T-cell (primary cell): ENCODE measurements around the gene GNPAT. TPM values are rescaled to one million over a fixed set of nuclear protein-coding genes. Genes with fewer than 3 reads are reported as not detected.

Experiments used
- ATAC-seq, 4 experiments: fragments of 200-7000 bp in 3 of 4; fragments of 150-1000 bp in 1 of 4; cut with Tn5 transposase; replicated peaks in 1 of 4; 1 replicate in 3 of 4; 2 replicates in 1 of 4; pipeline ENCODE4 v1.10.0; 2021; ENCODE audit warnings: moderate library complexity in 3 of 4, mild to moderate bottlenecking in 2 of 4, moderate number of reproducible peaks in 1 of 4
- CTCF ChIA-PET, 2 donors: fragments of 300-600 bp; sonication (Branson Sonifier 250); formaldehyde crosslinking; loops; one replicate each; lab custom pipeline; 2022; ENCODE audit warnings: antibody characterized with exemption in 2 of 2; lab: Charles Lee
- POLR2A ChIA-PET, 2 donors: fragments of 300-600 bp; sonication (Branson Sonifier 250); formaldehyde crosslinking; loops; one replicate each; lab custom pipeline; 2022; ENCODE audit warnings: antibody characterized with exemption in 2 of 2; lab: Charles Lee
- DNase-seq, 35 experiments: peaks; one replicate each; pipeline versions ENCODE4 v3.0.0 to v3.0.0-alpha.2; 2013 to 2023
- H3K27ac ChIP-seq: one replicate; pipeline ENCODE4 v1.5.1; 2013; ENCODE audit warnings: low read length
- H3K27me3 ChIP-seq, 2 experiments: replicated peaks in 1 of 2; 1 replicate in 1 of 2; 2 replicates in 1 of 2; pipeline versions ENCODE4 v1.6.1 to v1.7.0; 2013; ENCODE audit warnings: low read length in 1 of 2, mixed read lengths in 1 of 2; ENCODE audit not compliant: control insufficient read depth in 2 of 2, insufficient read depth in 2 of 2; ENCODE audit errors: extremely low read depth in 1 of 2
- H3K36me3 ChIP-seq, 2 donors: 1 replicate in 1 of 2; 2 replicates in 1 of 2; pipeline versions ENCODE4 v1.6.1 to v1.7.0; 2013; ENCODE audit warnings: low read length in 1 of 2; ENCODE audit not compliant: control insufficient read depth in 2 of 2, insufficient read depth in 1 of 2; ENCODE audit errors: extremely low read depth in 1 of 2
- H3K4me1 ChIP-seq, 2 experiments: 1 replicate in 1 of 2; 2 replicates in 1 of 2; pipeline versions ENCODE4 v1.6.1 to v1.7.0; 2013; ENCODE audit warnings: low read length in 2 of 2, mixed read lengths in 1 of 2; ENCODE audit not compliant: insufficient read depth in 2 of 2, control insufficient read depth in 1 of 2; ENCODE audit errors: extremely low read depth in 1 of 2
- H3K4me3 ChIP-seq, 2 donors: 1 replicate in 1 of 2; 2 replicates in 1 of 2; pipeline versions ENCODE4 v1.5.1 to v1.7.0; 2013; ENCODE audit warnings: mild to moderate bottlenecking in 2 of 2, low read length in 1 of 2, moderate library complexity in 1 of 2; ENCODE audit not compliant: control insufficient read depth in 1 of 2; ENCODE audit errors: extremely low read depth in 1 of 2
- H3K9me3 ChIP-seq: 2 replicates; pipeline ENCODE4 v1.7.0; 2013
- H3K27ac Mint-ChIP-seq, 2 donors: one replicate each; pipeline ENCODE4 v1.8.0; 2020 to 2021; ENCODE audit warnings: mild to moderate bottlenecking in 2 of 2, mixed read lengths in 2 of 2
- H3K27me3 Mint-ChIP-seq, 2 donors: one replicate each; pipeline ENCODE4 v1.8.0; 2021 to 2022; ENCODE audit warnings: mixed read lengths in 2 of 2
- H3K36me3 Mint-ChIP-seq: one replicate; pipeline ENCODE4 v1.8.0; 2021; ENCODE audit warnings: mixed read lengths
- H3K4me1 Mint-ChIP-seq, 3 donors: one replicate each; pipeline ENCODE4 v1.8.0; 2020 to 2022; ENCODE audit warnings: mixed read lengths in 3 of 3, mild to moderate bottlenecking in 1 of 3
- H3K4me3 Mint-ChIP-seq, 3 donors: one replicate each; pipeline ENCODE4 v1.8.0; 2020 to 2022; ENCODE audit warnings: mild to moderate bottlenecking in 3 of 3, mixed read lengths in 3 of 3, moderate library complexity in 3 of 3
- H3K9me3 Mint-ChIP-seq, 3 donors: one replicate each; pipeline ENCODE4 v1.8.0; 2020 to 2022; ENCODE audit warnings: mixed read lengths in 3 of 3
- WGBS: methylation state at CpG from one replicate; pipeline ENCODE4 v1.1.5; 2013; ENCODE audit warnings: missing lambda C conversion rate; ENCODE audit not compliant: insufficient coverage; 5-methylcytosine and 5-hydroxymethylcytosine counted together
- total RNA-seq, 35 experiments: library from RNA in 6 of 35; stranded (reverse) in 6 of 35; fragments of 120-200 nt in 1 of 35; gene quantifications; one replicate each; pipeline versions ENCODE4 v1.2.1 to v1.2.4 and lab custom pipeline; 2013 to 2026

Gene GNPAT
- total RNA-seq, 5 donors from 2014 or later (not counting 1 experiment from before 2014, with no cell fraction given), result 23.7 to 36.9 (median 35.5) TPM

GRCh38 chr1:231233735-231234417, 7.1 kb upstream of the GNPAT start:
- Mint-ChIP-seq H3K4me3 (no peak overlapping the region), H3K4me1 (peaks cover 49 to 74% (median 72%) of the 10 kb centered on the region in 3 donors), H3K36me3 (peaks cover 56% of the 10 kb centered on the region), H3K9me3 (no peaks in the 10 kb centered on the region), H3K27ac (no peak overlapping the region), H3K27me3 (no peaks in the 10 kb centered on the region)
- H3K36me3 ChIP-seq, result peaks cover 3 to 56% of the 10 kb centered on the region in 2 donors
- no peak overlapping the region for H3K4me3 ChIP-seq
- ATAC-seq (no peak), DNase-seq (no peak)
- no peaks in the 10 kb centered on the region for H3K9me3 ChIP-seq
- peaks cover 0 to 2% of the 10 kb centered on the region in 2 experiments for H3K4me1 ChIP-seq
- 91% methylated on average over 5 of the region's 8 CpGs for WGBS
- H3K27me3 ChIP-seq, result no peaks in the 10 kb centered on the region
- CTCF ChIA-PET, result interaction anchor here in 1 of 2 donors (0.7 kb wide), 1 partner anchor 17 kb away, joined by 3 read pairs; no protein-coding TSS in a partner anchor
- H3K27ac ChIP-seq, result no peak overlapping the region
- POLR2A ChIA-PET, result interaction anchor here in 1 of 2 donors (0.7 kb wide), 1 partner anchor 56 kb away, joined by 3 read pairs; no protein-coding TSS in a partner anchor

GRCh38 chr1:231234506-231234905, 6.5 kb upstream of the GNPAT start:
- H3K27me3 Mint-ChIP-seq, result no peaks in the 10 kb centered on the region
- ChIA-PET POLR2A (interaction anchor here in 1 of 2 donors (0.7 kb wide), 1 partner anchor 55 kb away, joined by 3 read pairs; no protein-coding TSS in a partner anchor), CTCF (interaction anchor here in 1 of 2 donors (0.7 kb wide), 1 partner anchor 17 kb away, joined by 3 read pairs; no protein-coding TSS in a partner anchor)
- Histone ChIP-seq H3K4me3 (no peak overlapping the region), H3K36me3 (peaks cover 3 to 51% of the 10 kb centered on the region in 2 donors), H3K27ac (no peak overlapping the region), H3K27me3 (no peaks in the 10 kb centered on the region), H3K4me1 (peaks cover 0 to 2% of the 10 kb centered on the region in 2 experiments), H3K9me3 (no peaks in the 10 kb centered on the region)
- no peak overlapping the region for H3K4me3 Mint-ChIP-seq
- H3K4me1 Mint-ChIP-seq, result peaks cover 55 to 79% (median 78%) of the 10 kb centered on the region in 3 donors
- no peak for ATAC-seq
- DNase-seq, result no peak
- H3K9me3 Mint-ChIP-seq, result no peaks in the 10 kb centered on the region
- no peak overlapping the region for H3K27ac Mint-ChIP-seq
- 100% methylated on average over 3 of the region's 3 CpGs for WGBS
- H3K36me3 Mint-ChIP-seq, result peaks cover 59% of the 10 kb centered on the region

- peaks cover 8% of the 10 kb centered on the region in 2 experiments for H3K4me1 ChIP-seq
- H3K27ac ChIP-seq, result no peak overlapping the region
- WGBS, result no CpG with 5 or more reads among the region's 3 CpGs
- H3K4me1 Mint-ChIP-seq, result peaks cover 59 to 79% (median 76%) of the 10 kb centered on the region in 3 donors
- no peak for DNase-seq
- no peaks in the 10 kb centered on the region for H3K27me3 Mint-ChIP-seq
- H3K4me3 ChIP-seq, result no peak overlapping the region
- H3K9me3 ChIP-seq, result no peaks in the 10 kb centered on the region
- H3K36me3 Mint-ChIP-seq, result peaks cover 52% of the 10 kb centered on the region
- ChIA-PET POLR2A (interaction anchor here in 1 of 2 donors (0.6 kb wide), 1 partner anchor 360 kb away, joined by 3 read pairs; no protein-coding TSS in a partner anchor), CTCF (no interaction called here)
- H3K27me3 ChIP-seq, result no peaks in the 10 kb centered on the region
- ATAC-seq, result no peak
- H3K27ac Mint-ChIP-seq, result no peak overlapping the region
- H3K4me3 Mint-ChIP-seq, result no peak overlapping the region
- H3K36me3 ChIP-seq, result peaks cover 3 to 47% of the 10 kb centered on the region in 2 donors
- H3K9me3 Mint-ChIP-seq, result no peaks in the 10 kb centered on the region
Measured at GRCh38 chr1:231235526-231236207, 5.3 kb upstream of the GNPAT start.

GRCh38 chr1:231236208-231236591, 4.8 kb upstream of the GNPAT start:
- Histone ChIP-seq H3K9me3 (no peaks in the 10 kb centered on the region), H3K4me1 (peaks cover 8% of the 10 kb centered on the region in 2 experiments), H3K36me3 (peaks cover 3 to 43% of the 10 kb centered on the region in 2 donors), H3K4me3 (no peak overlapping the region), H3K27me3 (no peaks in the 10 kb centered on the region), H3K27ac (no peak overlapping the region)
- H3K36me3 Mint-ChIP-seq, result peaks cover 47% of the 10 kb centered on the region
- H3K27me3 Mint-ChIP-seq, result no peaks in the 10 kb centered on the region
- DNase-seq, result no peak
- H3K4me3 Mint-ChIP-seq, result no peak overlapping the region
- 100% methylated on average over 1 of the region's 4 CpGs for WGBS
- POLR2A ChIA-PET, result no interaction called here
- H3K9me3 Mint-ChIP-seq, result no peaks in the 10 kb centered on the region
- CTCF ChIA-PET, result no interaction called here
- peaks cover 54 to 77% (median 71%) of the 10 kb centered on the region in 3 donors for H3K4me1 Mint-ChIP-seq
- ATAC-seq, result no peak
- no peak overlapping the region for H3K27ac Mint-ChIP-seq

- H3K4me3 Mint-ChIP-seq, result no peak overlapping the region
Measured at GRCh38 chr1:231236938-231237337, 4.1 kb upstream of the GNPAT start.

GRCh38 chr1:231238298-231238697, 2.7 kb upstream of the GNPAT start:
- Histone ChIP-seq H3K4me1 (peaks cover 20 to 21% of the 10 kb centered on the region in 2 experiments), H3K36me3 (peaks cover 3 to 38% of the 10 kb centered on the region in 2 donors), H3K4me3 (no peak overlapping the region), H3K27ac (no peak overlapping the region), H3K27me3 (no peaks in the 10 kb centered on the region), H3K9me3 (no peaks in the 10 kb centered on the region)
- Mint-ChIP-seq H3K4me3 (no peak overlapping the region), H3K27ac (no peak overlapping the region), H3K36me3 (peaks cover 32% of the 10 kb centered on the region), H3K27me3 (no peaks in the 10 kb centered on the region), H3K4me1 (peaks cover 69 to 79% (median 72%) of the 10 kb centered on the region in 3 donors), H3K9me3 (no peaks in the 10 kb centered on the region)
- ChIA-PET POLR2A (interaction anchor here in 1 of 2 donors (0.5 kb wide), 1 partner anchor 1167 kb away, joined by 7 read pairs; no protein-coding TSS in a partner anchor), CTCF (no interaction called here)
- WGBS, result 100% methylated on average over 1 of the region's 1 CpG
- no peak for ATAC-seq
- no peak for DNase-seq

More at GRCh38 chr1:231236938-231237337, 4.1 kb upstream of the GNPAT start:
- Histone ChIP-seq H3K27ac (no peak overlapping the region), H3K9me3 (no peaks in the 10 kb centered on the region), H3K4me1 (peaks cover 9 to 13% of the 10 kb centered on the region in 2 experiments), H3K4me3 (no peak overlapping the region), H3K27me3 (no peaks in the 10 kb centered on the region), H3K36me3 (peaks cover 3 to 42% of the 10 kb centered on the region in 2 donors)
- Mint-ChIP-seq H3K4me1 (peaks cover 55 to 79% (median 69%) of the 10 kb centered on the region in 3 donors), H3K27ac (no peak overlapping the region), H3K27me3 (no peaks in the 10 kb centered on the region), H3K9me3 (no peaks in the 10 kb centered on the region), H3K36me3 (peaks cover 43% of the 10 kb centered on the region)
- ATAC-seq (no peak), DNase-seq (no peak)
- 99% methylated on average over 5 of the region's 9 CpGs for WGBS
- ChIA-PET CTCF (no interaction called here), POLR2A (no interaction called here)
